SK-N-MC (cell line): ENCODE results near the gene IGLL5.

Experiments used
- EZH2 ChIP-seq: fragments of 200-600 bp; sonication (generic); IDR thresholded peaks from one replicate; pipeline ENCODE4 v1.6.1; 2017; ENCODE audit warnings: antibody characterized with exemption
- FOXP2 ChIP-seq: optimal IDR thresholded peaks from 2 replicates; pipeline ENCODE3; 2011; ENCODE audit warnings: mild to moderate bottlenecking, moderate library complexity; ENCODE audit not compliant: insufficient read depth; ENCODE audit errors: extremely low read length, control extremely low read depth
- POLR2AphosphoS5 ChIP-seq: IDR thresholded peaks from 2 replicates; pipeline ENCODE4 v1.6.1; 2012; ENCODE audit warnings: mild to moderate bottlenecking, low read depth, low read length, borderline replicate concordance

DNA sequence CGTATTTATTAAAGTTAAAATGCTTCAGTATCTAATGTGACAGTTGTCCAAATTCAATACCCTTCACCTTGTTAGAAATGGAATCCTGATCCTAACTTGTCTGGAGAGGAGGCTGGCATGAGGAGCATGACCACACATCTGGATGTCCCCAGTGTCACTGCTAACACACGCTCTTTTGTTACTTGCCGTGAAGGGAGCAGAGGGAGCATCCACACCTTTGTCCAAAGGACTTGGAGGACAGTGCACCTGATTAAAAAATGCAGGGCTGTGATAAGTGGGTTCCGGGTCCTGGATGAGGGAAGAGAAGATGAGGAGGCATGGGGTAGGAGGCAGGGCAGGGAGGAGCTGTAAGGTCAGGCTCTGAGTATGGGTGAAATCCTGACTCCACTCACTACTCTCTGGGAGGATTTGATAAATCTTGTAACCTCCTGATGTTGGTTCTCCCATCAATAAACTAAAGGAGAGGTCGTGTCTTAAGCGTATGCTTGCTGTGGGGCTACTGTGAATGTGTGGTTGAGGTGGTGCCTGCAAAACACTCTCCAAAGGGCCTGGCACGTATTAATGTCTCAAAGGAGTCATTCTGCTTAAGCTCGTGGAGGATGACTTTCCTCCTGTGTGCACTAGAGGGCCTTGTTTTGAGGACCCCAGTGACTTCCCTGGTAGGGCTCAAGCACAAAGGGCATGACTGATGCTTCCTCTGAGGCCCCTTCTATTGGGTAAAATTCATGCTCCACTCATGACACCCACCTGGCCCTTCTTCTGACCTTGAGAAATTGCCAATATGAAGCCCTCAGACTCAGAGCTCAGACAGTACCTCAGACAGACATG is 16.8 kb upstream of the IGLL5 start:
- TF ChIP-seq POLR2AphosphoS5: no peak
- no peak for TF ChIP-seq EZH2
- no peak for TF ChIP-seq FOXP2
